ENCODE data around the gene FBXO33.

FBXO33 gene

GRCh38 chr14:39432179-39432618 is at the start of gene FBXO33:
Gene FBXO33 (minus strand): TSS chr14:39432433. CDS start chr14:39432162, 271 bp downstream.
- DNase-seq: peak; percentile 97

GRCh38 chr14:39474416-39474911 is 42.2 kb upstream of the FBXO33 start:
- DNase-seq: no peak

GRCh38 chr14:39472078-39472477 is 39.8 kb upstream of the FBXO33 start:
- DNase-seq: no peak

DNA sequence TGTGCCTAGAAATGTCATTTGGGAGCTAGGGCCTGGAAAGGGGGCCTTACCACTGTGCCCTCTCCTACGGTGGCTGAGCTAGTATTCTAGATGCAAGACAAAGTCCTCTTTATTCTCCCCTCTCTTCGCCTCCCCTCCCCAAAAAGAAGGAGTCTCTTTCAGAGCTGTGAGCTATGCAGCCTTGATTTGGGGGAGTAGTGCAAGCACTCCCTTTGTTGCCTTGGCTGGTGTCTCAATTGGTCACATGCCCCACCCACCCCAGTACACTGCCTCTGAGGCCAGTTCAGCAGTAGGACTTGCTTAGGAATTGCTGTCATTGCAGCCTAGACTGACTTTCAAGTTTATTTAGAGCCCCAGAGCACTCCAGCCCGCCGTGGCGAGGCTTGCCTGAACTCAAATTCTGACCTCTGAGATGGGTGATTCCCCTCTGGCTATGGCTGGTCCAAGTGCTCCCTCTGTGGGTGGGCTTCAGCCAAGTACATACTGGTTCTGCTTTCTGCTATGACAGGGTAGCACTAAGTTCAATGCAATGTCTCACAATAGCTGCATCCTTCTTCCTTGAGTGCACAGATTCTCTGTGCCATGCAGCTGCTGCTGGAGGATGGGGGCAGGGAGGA is 37.0 kb upstream of the FBXO33 start:
- peak; percentile 8 for DNase-seq

- DNase-seq: no peak
These were observed 35.8 kb upstream of the FBXO33 start for GRCh38 chr14:39467889-39468524.

GRCh38 chr14:39459795-39460478 is 27.7 kb upstream of the FBXO33 start:
- DNase-seq: no peak

- DNase-seq: no peak
These were observed 24.5 kb upstream of the FBXO33 start for GRCh38 chr14:39456702-39457250.

GRCh38 chr14:39454906-39455539 is 22.8 kb upstream of the FBXO33 start:
- DNase-seq: no peak

- no peak for DNase-seq
These were observed 20.4 kb upstream of the FBXO33 start for GRCh38 chr14:39452680-39453079.

- no peak for DNase-seq
These were observed 19.6 kb upstream of the FBXO33 start for GRCh38 chr14:39451811-39452210.

- no peak for DNase-seq
These were observed 15.0 kb upstream of the FBXO33 start for GRCh38 chr14:39447175-39447661.

- DNase-seq: no peak
These were observed 14.0 kb upstream of the FBXO33 start for GRCh38 chr14:39446131-39446744.

GRCh38 chr14:39442293-39442692 is 10.1 kb upstream of the FBXO33 start:
- DNase-seq: no peak

GRCh38 chr14:39441805-39442204 is 9.6 kb upstream of the FBXO33 start:
- DNase-seq: no peak

DNA sequence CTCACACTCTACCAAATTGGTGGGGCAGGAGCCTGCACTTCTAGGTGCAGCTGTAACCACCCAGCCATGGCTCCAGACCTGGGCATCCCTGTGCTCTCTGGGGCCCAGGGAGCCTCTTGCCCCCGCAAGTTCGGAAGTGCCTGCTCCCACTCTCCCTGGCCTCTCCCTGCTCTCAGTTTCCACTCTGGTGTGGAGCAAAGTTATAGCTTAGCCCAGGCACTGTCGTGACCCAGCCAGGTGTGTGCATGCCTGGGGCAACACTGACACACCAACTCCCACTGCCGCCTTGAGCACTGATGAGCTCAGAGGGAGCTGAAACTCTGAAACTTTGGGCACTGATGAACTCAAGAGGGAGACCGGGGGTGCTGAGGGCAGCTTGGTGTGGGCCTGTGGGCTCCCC is 8.7 kb upstream of the FBXO33 start:
- no peak for DNase-seq

GRCh38 chr14:39435241-39435640 is 3.0 kb upstream of the FBXO33 start:
- no peak for DNase-seq

DNA sequence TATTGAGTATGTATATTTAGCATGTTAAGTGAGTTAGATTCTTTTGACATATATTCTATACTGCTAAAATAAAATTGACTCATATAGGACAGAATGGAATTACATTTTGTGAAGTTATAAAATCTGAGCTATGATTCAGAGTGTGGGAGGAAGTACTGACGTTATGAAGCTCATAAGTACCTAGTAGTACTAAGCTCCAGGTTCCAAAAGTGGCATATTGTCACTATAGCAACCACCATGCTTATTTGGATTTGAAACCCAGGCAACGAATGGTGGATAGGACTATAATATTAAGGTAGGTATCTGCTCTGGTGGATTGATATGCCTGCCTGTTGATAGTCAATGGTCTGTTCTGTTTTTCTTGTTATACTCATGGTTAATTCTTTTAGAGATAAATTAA is 2.2 kb upstream of the FBXO33 start:
- peak; percentile 33 for DNase-seq

DNA sequence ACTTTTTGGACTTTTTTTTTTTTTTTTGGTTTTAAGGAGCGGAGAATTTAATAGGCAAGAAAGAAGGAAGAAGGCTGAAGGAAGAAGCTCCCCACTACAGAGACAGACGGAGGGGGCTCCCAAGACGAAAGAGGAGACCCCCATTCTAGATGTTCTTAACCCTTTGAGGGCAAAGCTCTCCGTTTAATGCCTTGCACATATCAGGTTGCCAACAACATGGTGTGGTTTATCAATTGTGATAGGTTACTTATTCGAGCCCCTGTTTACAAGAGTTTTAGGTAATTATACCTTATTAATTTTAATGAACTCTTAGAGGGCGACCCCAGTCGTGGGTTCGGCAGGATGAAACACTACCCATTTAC is 1.2 kb upstream of the FBXO33 start:
- no peak for DNase-seq

DNA sequence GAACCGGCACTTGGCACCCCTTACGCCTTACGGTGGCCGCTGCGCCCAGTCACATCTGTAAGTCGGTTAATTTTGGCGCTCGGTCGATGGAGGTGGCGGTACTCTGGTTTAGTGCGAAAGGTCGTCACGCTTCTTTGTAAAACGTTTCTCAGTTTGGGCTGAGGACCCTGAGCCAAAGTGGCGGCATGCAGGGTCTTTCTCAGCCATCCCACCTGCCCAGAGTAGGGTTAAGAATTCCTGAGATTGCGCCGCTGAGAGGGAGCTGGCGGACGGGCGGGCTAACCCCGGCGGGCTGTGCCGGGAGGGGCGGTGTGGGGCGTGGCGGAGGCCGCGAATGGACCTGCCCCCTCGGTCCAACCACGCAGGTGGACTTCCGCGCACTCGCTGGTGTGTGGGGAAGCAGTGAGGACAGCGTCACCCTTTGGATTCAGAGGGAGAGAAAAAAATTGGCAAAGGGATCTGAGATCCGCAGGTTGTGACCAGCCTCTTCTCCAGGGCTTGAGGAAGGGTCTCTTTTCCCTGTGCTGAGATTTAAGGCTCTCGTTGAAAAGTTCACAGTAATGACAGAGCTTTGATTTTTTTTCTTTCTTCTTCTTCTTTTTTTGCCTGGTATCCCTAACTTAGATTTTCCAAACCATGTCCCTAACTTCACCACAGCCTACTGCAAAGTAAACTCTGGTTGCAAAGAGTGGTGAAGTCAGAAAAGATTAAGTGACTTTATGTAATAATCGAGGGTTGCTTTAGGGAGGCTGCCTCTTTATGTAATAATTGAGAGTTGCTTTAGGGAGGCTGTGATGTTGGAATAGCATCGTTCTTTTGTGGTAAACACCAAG is 602 bp upstream of the FBXO33 start:
- DNase-seq: peak; percentile 71

- peak; percentile 36 for DNase-seq
These were observed 636 bp downstream of the FBXO33 start for GRCh38 chr14:39431416-39432178.

Measured in CD4-positive, alpha-beta T cell treated with Interleukin-4 for 4 hours (primary cell).